Glomerular endothelial cell (primary cell): ENCODE measurements around the gene TAS1R1. TPM values are rescaled to one million over a fixed set of nuclear protein-coding genes. Genes with fewer than 3 reads are reported as not detected.
"Not testable (repeated sequence)": the region's sequence is repeated elsewhere in the genome, so short reads cannot be mapped to it uniquely, and the experiment has no call there.

Experiments used
- DNase-seq: peaks from one replicate; pipeline ENCODE4 v3.0.0-alpha.2; 2011; ENCODE audit warnings: low read depth, low spot score; ENCODE audit errors: extremely low read depth
- total RNA-seq: library from RNA; depleted of rRNA; stranded (reverse); fragments of >200 nt; gene quantifications from 2 replicates; pipeline ENCODE4 v1.2.3, GENCODE V29; 2015

The TAS1R1 gene
- total RNA-seq, 1 donor from 2014 or later = not detected

DNA sequence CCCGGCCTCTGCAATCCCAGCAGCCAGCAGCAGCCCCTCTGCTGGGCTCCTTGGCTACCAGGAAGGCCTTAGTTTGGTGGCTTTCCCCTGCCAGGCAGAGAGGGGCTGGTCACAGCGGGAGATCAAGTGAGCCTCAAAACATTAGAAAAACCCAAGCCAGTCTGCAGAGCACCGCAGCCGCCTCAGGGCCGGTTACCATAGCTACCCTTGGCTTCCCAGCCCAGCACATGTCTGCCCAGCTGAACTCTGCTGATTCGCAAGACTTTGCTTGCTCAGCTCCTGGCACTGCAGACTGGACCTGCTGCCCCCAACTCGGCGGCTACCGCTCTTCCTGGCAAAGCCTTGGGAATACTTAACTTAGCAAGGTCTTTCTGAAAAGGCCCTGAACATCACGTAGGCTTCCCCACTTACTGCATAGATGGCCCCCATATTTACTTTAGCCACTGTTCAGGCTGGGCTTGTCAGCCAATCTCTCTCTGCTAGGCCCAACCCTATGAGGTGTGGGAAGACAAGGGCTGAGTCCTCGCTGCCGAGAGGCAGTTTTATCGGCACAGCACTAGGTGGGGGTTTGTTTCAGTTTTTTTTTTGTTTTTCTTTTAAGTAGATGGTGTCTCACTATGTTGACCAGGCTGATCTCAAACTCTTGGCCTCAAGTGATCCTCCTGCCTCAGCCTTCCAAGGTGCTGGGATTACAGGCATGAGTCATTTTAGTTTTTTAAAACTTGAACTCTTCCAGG lies 35.0 kb upstream of the TAS1R1 start:
- no peak for DNase-seq

GRCh38 chr1:6521536-6521935 lies 33.6 kb upstream of the TAS1R1 start:
- no peak for DNase-seq

DNA sequence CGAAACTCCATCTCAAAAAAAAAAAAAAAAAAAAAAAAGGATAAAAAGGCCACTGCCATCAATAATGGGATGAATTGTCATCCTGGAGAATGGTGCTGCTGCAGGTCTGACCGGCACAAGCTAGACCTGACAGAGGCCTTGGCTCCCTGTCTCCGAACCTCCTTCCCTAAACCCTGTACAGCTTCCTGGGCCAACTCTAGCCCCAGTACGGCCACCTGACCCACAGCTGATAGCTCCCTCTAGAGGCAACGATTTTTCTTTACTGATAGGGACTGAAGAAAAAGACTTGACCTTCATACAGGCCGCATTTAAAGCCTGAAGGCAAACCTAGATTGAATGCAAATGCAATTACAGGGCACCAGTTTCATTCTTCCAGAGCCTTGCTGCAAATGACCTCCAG lies 31.5 kb upstream of the TAS1R1 start:
- peak; percentile 16 for DNase-seq

DNA sequence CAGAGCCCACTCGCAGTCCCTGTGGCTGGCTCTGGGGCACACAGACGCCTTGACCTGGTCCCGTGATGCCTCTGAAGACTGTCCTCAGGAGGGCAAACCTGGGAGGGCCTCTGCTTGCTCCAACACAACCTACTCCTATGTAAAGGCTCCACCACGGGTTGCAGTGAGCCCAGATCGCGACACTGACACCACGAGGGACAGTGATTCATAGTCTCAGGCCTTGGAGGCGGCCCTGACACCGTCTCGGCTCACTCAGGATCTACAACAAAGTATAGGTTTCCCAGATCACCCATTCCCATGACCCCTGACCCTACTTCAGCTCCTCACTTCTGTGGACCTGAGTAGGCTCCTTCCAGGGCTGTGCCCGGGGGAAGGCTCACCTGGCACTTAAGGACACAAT lies 28.8 kb upstream of the TAS1R1 start:
- DNase-seq = no peak

- no peak for DNase-seq
Measured at GRCh38 chr1:6528492-6528891, 26.6 kb upstream of the TAS1R1 start.

DNA sequence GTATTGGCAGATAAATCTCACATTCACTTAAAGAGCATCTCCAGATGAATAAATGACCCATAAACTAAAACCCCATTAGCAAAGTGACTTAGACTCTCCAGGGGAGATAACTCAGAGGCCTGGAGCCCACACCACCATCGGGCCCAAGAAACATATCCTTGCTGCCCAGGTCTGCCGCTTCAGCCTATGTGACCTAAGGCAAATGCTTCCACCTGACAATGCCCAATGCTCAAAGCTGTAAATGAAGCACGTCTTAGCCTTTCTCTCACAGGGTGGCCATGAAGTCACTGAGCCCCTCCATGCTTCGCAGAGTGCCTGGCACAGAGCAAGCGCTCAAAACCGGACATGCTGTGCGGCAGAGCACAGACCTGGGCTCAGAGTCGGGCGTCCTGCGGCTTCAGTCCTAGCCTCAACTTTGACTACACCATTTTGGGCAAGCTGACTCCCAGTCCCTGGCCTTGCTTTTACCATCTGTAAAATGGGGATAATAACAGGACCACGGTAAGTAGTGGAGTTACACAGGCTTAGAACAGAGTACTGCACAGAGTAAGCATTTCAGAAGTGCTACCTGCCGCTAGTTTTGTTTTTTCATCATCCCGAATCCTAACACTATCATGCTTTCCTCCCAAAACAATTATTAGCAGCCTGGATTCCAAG lies 24.5 kb upstream of the TAS1R1 start:
- no peak for DNase-seq

DNA sequence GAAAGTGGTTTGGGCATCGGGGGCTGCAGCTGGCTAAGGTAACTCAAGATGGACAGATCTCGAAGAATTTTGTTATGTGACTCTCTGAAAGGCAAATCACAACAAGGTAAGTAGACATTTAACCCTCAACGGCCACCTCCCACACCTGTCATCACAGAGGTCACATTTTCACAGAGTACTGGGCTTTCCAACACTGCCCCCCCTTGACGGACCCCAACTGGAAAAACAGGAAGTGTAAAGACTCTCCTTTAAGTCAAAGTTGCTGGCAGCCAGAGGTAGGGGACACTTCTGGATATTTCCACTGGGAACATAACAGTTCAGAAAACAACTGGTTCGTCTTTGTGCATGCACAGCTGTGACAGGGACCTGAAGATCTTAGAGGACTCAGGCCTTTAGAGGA lies 23.1 kb upstream of the TAS1R1 start:
- DNase-seq = no peak

GRCh38 chr1:6534248-6534822 lies 20.8 kb upstream of the TAS1R1 start:
- DNase-seq = no peak

DNA sequence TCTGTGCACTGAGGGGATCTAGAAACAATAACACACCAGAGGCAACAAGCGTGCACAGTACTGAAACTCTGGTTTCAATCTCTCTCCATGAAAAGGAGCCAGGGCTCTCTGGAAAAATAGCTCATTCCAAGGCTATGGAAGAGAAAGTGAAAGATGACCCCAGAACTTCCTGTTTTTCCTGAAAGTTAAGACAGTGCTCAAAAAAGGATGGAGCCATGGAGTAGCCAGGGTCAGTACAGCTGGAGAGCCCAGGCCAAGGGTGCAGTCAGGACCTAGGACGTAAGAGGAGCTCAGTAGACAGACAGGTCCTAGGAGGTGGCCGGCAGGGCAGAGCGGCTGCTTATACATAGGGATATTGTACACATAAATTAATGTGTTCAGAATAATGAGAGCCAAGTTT lies 19.9 kb upstream of the TAS1R1 start:
- no peak for DNase-seq

DNA sequence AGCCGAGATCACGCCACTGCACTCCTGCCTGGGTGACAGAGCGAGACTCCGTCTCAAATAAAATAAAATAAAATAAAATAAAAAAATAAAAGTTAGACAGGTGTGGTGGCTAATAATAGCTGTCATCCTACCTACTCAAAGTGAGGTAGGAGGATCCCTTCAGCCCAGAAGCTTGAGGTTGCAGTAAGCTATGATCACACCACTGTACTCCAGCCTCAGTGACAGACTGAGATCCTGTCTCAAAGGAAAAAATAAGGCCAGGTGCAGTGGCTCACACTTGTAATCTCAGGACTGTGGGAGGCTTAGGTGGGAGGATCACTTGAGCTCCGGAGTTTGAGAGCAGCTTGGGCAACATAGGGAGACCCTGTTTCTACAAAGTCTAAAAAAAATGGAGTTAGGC lies 18.8 kb upstream of the TAS1R1 start:
- no peak for DNase-seq

- no peak for DNase-seq
Measured at GRCh38 chr1:6538956-6539355, 16.2 kb upstream of the TAS1R1 start.

DNA sequence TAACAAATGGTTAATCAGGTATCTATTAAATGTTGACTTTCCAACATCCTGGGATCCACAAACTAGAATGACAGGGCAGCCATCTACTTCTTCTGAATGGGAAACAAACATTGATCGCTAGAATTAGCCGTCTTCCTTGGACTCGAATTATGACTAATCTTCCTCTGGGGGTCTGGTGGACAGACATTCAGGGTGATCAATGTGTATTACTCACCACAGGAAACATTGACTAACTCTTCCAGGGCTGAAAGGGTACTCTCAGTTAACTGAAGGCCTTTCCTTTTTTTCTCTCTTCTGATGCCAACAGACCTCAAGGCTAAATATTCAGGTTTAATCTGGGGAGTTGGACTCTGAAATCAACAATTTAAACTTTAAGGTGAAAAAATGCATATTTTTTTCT lies 10.3 kb upstream of the TAS1R1 start:
- peak; percentile 41 for DNase-seq

DNA sequence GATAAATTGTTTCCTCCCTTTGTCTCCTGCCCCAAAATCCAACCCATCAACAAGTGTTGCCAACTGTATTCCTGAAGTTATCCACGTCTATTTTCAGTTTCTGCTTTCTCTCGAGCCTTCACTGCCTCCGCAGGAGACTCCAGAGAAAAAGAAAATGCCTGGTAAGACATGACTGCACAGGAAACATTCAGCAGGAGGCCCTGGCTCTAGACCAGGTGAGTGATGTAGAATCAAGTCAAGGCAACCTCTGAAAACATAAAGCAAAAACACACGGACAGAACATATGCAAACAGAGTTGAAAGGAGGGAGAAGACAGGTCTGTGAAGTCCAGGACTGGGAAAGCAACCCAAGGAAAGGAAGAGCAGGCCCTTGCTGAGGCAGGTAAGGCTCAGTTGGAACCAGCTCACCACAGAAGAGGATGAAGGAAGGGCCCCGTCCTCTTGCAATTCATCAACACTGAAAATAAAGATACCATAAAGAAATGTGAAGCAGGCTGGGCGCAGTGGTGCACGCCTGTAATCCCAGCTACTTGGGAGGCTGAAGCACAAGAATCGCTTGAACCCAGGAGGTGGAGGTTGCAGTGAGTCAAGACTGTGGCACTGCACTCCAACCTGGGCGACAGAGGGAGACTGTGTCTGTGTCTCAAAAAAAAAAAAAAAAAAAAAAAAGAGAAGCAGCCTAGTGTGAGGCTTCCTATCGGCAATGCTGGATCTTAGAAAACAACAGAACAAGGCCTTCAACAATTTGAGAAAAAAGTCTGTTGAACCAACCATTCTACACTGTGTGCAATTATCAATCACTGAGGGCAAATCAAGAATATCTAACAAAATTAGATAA lies 9.6 kb upstream of the TAS1R1 start:
- DNase-seq = peak; percentile 14

GRCh38 chr1:6546326-6546725 lies 8.8 kb upstream of the TAS1R1 start:
- no peak for DNase-seq

- DNase-seq = peak; percentile 20
Measured at GRCh38 chr1:6547301-6547700, 7.8 kb upstream of the TAS1R1 start.

DNA sequence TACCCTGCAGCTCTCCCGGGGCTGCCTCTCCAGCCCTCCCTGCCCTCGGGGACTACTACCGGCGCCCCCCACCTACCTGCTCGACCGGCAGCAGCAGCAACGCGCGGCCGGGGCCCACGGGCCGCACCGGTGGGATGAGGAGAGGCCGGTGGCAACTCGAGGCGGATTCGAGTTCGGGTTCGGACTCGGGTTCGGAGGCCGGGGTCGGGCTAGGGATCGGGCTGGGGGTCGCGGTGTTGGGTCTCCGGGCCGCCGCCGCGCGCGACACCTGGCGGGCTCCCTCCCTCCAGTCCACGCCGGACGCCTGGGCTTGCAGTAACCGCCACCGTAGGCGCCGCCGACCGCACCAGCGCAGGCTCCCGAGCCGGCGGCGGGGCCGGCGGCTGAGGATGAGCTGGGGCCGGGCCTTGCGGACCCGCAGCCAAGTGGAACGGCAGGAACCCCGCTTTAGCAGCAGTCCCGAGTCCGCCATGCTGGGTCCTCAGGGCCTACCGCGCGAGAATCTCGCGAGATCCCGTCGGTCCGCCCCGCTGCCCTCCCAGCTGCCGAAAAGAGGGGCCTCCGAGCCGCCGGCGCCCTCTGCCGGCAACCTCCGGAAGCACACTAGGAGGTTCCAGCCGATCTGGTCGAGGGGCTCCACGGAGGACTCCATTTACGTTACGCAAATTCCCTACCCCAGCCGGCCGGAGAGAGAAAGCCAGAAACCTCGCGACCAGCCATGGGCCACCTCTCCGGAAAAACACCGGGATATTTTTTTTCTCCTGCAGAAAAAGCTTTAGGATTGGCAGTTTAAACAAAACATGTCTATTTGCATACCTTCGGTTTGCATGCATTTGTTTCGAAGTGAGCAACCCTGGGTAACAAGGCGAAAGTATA lies 838 bp upstream of the TAS1R1 start, which contains the start of gene NOL9:
Gene NOL9 (minus strand): TSS at position 483 of the 876 bp plus-strand sequence. CDS start 11 bp downstream, at position 472.
- DNase-seq = peak; percentile 44

GRCh38 chr1:6557597-6557996 lies 2.5 kb downstream of the TAS1R1 start:
- no peak for DNase-seq

GRCh38 chr1:6559161-6559560 lies 4.1 kb downstream of the TAS1R1 start:
- DNase-seq = not testable (repeated sequence)

- no peak for DNase-seq
Measured at GRCh38 chr1:6560267-6560666, 5.2 kb downstream of the TAS1R1 start.

GRCh38 chr1:6569033-6569432 lies 13.9 kb downstream of the TAS1R1 start:
- DNase-seq = no peak
